Kidney (tissue), 22 donors: ENCODE data around the gene HPCA. TPM values are rescaled to one million over a fixed set of nuclear protein-coding genes. Genes with fewer than 3 reads are reported as not detected.
A peak's percentile ranks its signal among the peaks of the same experiment; 100 is the strongest.

ENCODE experiments used
- DNase-seq, 5 donors: peaks; one replicate each; pipeline ENCODE4 v3.0.0-alpha.2; 2013 to 2020
- FAIRE-seq: peaks from 2 replicates; lab custom pipeline; 2012; peaks lifted over from hg19 to GRCh38; lab: Jason Lieb, UNC
- H3K27ac ChIP-seq, 2 donors: one replicate each; pipeline ENCODE4 v1.7.0; 2013; ENCODE audit warnings: low read depth in 2 of 2, low read length in 2 of 2, inconsistent platforms in 1 of 2
- H3K27me3 ChIP-seq: one replicate; pipeline ENCODE4 v1.7.1; 2013; ENCODE audit warnings: low read length, inconsistent platforms; ENCODE audit not compliant: control insufficient read depth, insufficient read depth
- H3K36me3 ChIP-seq, 3 donors: one replicate each; pipeline versions ENCODE4 v1.7.0 to v1.7.1; 2013; ENCODE audit warnings: low read length in 3 of 3, control low read depth in 1 of 3, inconsistent platforms in 1 of 3; ENCODE audit not compliant: insufficient read depth in 3 of 3, control insufficient read depth in 2 of 3
- H3K4me1 ChIP-seq, 3 donors: one replicate each; pipeline versions ENCODE4 v1.7.0 to v1.7.1; 2013; ENCODE audit warnings: low read length in 3 of 3, inconsistent platforms in 1 of 3, low read depth in 1 of 3; ENCODE audit not compliant: control insufficient read depth in 2 of 3, insufficient read depth in 2 of 3
- H3K4me3 ChIP-seq, 3 donors: one replicate each; pipeline versions ENCODE4 v1.7.0 to v1.8.1; 2013; ENCODE audit warnings: low read length in 3 of 3, control low read depth in 1 of 3, inconsistent platforms in 1 of 3
- H3K9ac ChIP-seq, 3 donors: one replicate each; pipeline versions ENCODE4 v1.7.0 to v1.7.1; 2013; ENCODE audit warnings: low read length in 3 of 3, control low read depth in 1 of 3, inconsistent platforms in 1 of 3
- H3K9me3 ChIP-seq, 3 donors: one replicate each; pipeline versions ENCODE4 v1.7.0 to v1.7.1; 2013; ENCODE audit warnings: low read length in 3 of 3, control low read depth in 1 of 3, inconsistent platforms in 1 of 3; ENCODE audit not compliant: control insufficient read depth in 2 of 3, insufficient read depth in 1 of 3
- intact Hi-C: fragments of 100-400 bp; cut with DNase I; formaldehyde crosslinking; loops from one replicate; pipeline ENCODE4 v1.11.1; 2022
- long read RNA-seq, 10 donors: library from polyadenylated mRNA in 1 of 10; unstranded in 1 of 10; transcript quantifications; one replicate each; pipeline ENCODE4 v2.0.0 and lab custom pipeline, GENCODE V29; 2021 to 2026
- polyA plus RNA-seq: library from polyadenylated mRNA; stranded (reverse); fragments of 350-450 nt; fragmentation: Illumina TruSeq; extraction: RNeasy Lipid Tissue Mini Kit (QIAGEN cat#74804); gene quantifications from one replicate; pipeline ENCODE4 v1.2.3, GENCODE V29; 2014; ENCODE audit warnings: low read depth, low replicate concordance; ENCODE audit not compliant: insufficient read depth
- total RNA-seq: library from RNA; stranded (reverse); fragmentation: NEBNext Ultra II Directional; extraction: Animal tissue kit (Norgen Biotek cat#: 25700); gene quantifications from one replicate; pipeline ENCODE4 v1.2.1, GENCODE V29; 2021
- TF ChIP-seq, protein P1 (sequence below): IDR thresholded peaks from 3 replicates; pipeline ENCODE4 v1.5.1; 2012; ENCODE audit warnings: mild to moderate bottlenecking, moderate library complexity, borderline replicate concordance; ENCODE audit not compliant: insufficient read depth; ENCODE audit errors: extremely low read depth
- donor health status: control.
- donor health status: control.
- donor health status: control.
- donor health status: control.
- donor health status: control.
- donor health status: DM: yes; HTN: yes; CAD: no.
- donor health status: Normal renal cell carcinoma (clear cell type).

The HPCA gene
- total RNA-seq: 0.28 TPM
- 1.2 TPM for polyA plus RNA-seq
- long read RNA-seq, donor 1: 0 reads
- long read RNA-seq, donor 2: 0 reads
- long read RNA-seq, donor 3: 0 reads
- long read RNA-seq, donor 4: 0 reads
- long read RNA-seq, donor 5: 0 reads
- long read RNA-seq, donor 6: 0 reads
- long read RNA-seq, donor 7, partial matches to known transcripts: 0 of 1 reads
- long read RNA-seq, donor 7, other reads (novel, unspliced or antisense): 1 of 1 reads
- long read RNA-seq, donor 8: 0 reads
- long read RNA-seq, donor 9: 0 reads
- long read RNA-seq, donor 10: 0 reads

DNA sequence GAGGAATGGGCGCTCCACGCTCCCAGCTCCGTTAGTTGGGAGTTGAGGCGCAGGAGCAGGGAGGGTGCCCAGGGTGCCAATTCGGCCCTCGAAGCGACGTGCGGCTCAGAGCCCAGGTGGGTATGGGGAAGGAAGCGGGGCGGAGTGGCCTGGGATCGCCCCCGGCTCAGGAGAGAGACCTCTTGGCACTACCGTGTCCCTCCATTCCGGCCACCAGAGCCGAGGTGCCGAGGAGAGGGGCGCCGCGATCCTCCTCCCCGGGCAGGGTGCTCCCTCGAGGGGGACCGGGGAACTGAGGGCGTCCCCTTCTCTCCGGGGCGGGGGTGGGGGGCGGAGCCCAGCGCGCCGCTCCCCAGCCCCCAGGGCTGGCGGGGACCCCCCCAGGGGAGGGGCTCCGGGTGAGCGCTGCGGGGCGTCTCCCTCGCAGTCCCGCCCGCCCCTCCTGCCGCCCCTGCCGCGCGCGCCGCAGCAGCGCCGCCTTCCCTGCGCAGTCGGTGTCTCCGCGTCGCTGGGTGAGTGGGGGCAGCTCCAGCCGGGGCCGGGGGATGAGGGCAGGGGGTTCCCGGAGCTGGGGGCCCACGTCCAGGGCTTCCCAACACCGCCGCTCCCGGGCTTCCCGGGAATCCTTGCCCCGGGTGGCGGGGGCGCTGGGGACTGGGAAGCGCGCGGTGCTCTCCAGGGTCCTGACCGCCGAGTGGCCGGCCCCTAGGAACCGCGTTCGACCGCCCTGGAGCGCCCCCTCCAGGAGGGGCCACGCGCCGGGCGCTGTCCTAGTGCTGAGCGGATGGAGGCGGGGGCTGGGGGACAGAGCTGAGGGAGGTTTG lies at the start of gene HPCA:
TSS of gene HPCA (plus strand) at position 488 of the 824 bp plus-strand sequence. CDS start 2,408 bp downstream, outside the sequence.
- intact Hi-C loops: no loop called here
- no peak within 1 kb of the TSS for H3K4me3 ChIP-seq
- no peaks in the 10 kb centered on the region for H3K36me3 ChIP-seq
- H3K27ac ChIP-seq: no peak within 1 kb of the TSS
- DNase-seq: peak; percentile 59 to 91 (median 86)
- FAIRE-seq: no peak
- peaks cover 7% of the 10 kb centered on the region for H3K27me3 ChIP-seq
- no peaks in the 10 kb centered on the region for H3K9me3 ChIP-seq
- H3K9ac ChIP-seq: no peak within 1 kb of the TSS
- H3K4me1 ChIP-seq: no peaks in the 10 kb centered on the region
- TF ChIP-seq, protein P1, sequence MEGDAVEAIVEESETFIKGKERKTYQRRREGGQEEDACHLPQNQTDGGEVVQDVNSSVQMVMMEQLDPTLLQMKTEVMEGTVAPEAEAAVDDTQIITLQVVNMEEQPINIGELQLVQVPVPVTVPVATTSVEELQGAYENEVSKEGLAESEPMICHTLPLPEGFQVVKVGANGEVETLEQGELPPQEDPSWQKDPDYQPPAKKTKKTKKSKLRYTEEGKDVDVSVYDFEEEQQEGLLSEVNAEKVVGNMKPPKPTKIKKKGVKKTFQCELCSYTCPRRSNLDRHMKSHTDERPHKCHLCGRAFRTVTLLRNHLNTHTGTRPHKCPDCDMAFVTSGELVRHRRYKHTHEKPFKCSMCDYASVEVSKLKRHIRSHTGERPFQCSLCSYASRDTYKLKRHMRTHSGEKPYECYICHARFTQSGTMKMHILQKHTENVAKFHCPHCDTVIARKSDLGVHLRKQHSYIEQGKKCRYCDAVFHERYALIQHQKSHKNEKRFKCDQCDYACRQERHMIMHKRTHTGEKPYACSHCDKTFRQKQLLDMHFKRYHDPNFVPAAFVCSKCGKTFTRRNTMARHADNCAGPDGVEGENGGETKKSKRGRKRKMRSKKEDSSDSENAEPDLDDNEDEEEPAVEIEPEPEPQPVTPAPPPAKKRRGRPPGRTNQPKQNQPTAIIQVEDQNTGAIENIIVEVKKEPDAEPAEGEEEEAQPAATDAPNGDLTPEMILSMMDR: peak; percentile 33

DNA sequence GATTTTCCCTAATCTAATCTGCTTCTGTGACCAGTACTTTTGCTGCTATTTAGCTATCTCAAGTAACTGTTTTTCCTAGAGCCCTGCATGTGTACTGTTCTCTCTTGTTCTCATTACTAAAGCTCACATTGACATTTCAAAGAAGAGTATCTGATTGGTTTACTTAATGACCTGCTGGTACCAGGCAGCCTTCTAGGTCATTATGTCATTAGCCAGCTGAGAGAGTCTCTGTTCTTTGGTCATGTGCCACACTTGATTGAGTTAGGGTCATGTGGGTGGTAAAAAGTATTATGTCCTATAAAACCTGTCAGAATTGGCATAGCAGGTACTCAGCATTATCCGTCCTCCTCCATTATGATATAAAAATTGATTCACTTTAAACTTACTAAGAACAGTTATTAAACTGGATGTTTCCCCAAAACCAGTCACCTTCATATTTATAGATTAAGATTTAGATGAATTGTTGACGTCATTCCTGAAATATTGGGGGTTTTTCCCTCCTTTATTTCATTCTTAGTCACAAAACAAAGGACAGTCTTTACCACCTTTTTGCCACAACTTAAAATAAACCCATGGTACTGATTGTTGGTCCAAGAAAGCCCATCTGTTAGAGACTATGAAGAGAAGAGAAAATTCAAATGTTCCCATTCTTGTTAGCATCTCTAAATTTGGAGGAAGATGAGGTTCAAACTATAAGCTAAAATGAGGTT lies 37.8 kb upstream of the HPCA start:
- Histone ChIP-seq H3K36me3 (peaks cover 0 to 8% (median 4%) of the 10 kb centered on the region in 3 donors), H3K27ac (no peak overlapping the region), H3K4me3 (no peak overlapping the region), H3K27me3 (no peaks in the 10 kb centered on the region), H3K9me3 (no peaks in the 10 kb centered on the region), H3K4me1 (no peaks in the 10 kb centered on the region), H3K9ac (no peak overlapping the region)
- no peak for DNase-seq
- intact Hi-C loops: no loop called here
- TF ChIP-seq, protein P1: no peak
- no peak for FAIRE-seq

DNA sequence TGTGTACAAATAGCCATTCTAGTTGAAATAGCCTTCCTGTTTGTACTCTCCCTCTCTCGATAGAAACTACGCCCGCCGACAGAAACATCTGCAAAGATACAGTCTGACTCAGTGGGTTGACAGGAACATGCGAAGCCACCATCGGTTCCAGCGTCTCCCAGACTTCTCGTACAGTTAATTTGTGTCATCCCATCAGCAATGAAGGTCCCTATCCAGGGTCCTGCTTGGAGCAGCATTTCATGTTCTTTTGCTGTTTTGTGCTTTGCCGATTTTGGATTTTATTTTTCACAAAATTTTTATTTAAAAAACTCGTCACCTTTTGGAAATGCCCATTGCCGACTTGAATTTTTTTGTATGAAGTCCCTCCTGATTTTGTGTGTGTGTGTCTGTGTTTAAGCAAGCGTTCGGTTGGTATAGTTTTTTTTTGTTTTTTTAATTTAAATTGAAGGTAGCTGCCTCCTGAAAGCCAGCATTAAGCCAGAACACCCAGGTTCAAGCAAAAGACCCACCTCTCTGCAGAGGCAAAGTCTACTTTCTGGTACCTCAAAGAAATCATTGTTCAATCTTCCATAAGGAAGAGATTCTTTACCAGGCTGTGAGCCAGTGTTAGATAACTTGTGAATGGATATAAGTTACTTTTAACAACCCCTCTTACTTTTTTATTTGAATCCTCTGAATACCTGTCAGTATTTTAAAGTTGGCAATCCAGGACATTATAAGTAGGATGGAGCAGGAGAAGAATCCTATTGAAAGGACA lies 30.3 kb upstream of the HPCA start:
- no peak overlapping the region for H3K27ac ChIP-seq
- intact Hi-C loops: no loop called here
- TF ChIP-seq, protein P1: no peak
- no peaks in the 10 kb centered on the region for H3K27me3 ChIP-seq
- no peak overlapping the region for H3K9ac ChIP-seq
- peaks cover 6 to 34% (median 11%) of the 10 kb centered on the region in 3 donors for H3K36me3 ChIP-seq
- H3K4me3 ChIP-seq: no peak overlapping the region
- FAIRE-seq (no peak), DNase-seq (no peak)
- no peaks in the 10 kb centered on the region for H3K4me1 ChIP-seq
- H3K9me3 ChIP-seq: no peaks in the 10 kb centered on the region
